ENCODE measurements around the gene BIRC5.

The BIRC5 gene

GRCh38 chr17:78206298-78206697, 7.8 kb upstream of the BIRC5 start:
- Histone ChIP-seq H3K4me3 (ENCODE audit: low read length) (no peak overlapping the region), H3F3A (ENCODE audit: control insufficient read depth, insufficient read depth) (peaks cover 17% of the 10 kb centered on the region), H4K20me1 (ENCODE audit: control insufficient read depth, insufficient read depth, low read depth, low read length) (no peaks in the 10 kb centered on the region), H3K9me2 (replicated peaks; ENCODE audit: control insufficient read depth, low read length) (no peaks in the 10 kb centered on the region), H3K9me3 (ENCODE audit: control insufficient read depth, insufficient read depth, low read length) (no peaks in the 10 kb centered on the region), H3K4me1 (ENCODE audit: control insufficient read depth, low read length) (no peaks in the 10 kb centered on the region), H3K79me2 (ENCODE audit: control insufficient read depth, low read length) (no peaks in the 10 kb centered on the region), H3K4me2 (ENCODE audit: low read length) (no peak overlapping the region), H3K36me3 (ENCODE audit: control insufficient read depth, low read length) (peaks cover 46% of the 10 kb centered on the region), H3K27ac (ENCODE audit: low read depth, low read length) (no peak overlapping the region), H3K27me3 (ENCODE audit: control insufficient read depth, low read length) (no peaks in the 10 kb centered on the region)
- no peak for TF ChIP-seq EZH2phosphoT487 (IDR thresholded peaks at IDR 0.05; ENCODE audit: borderline replicate concordance, low read length)
- TF ChIP-seq CTCF (IDR thresholded peaks at IDR 0.05; ENCODE audit: low read depth, low read length, poor library complexity, severe bottlenecking), result no peak

- Histone ChIP-seq H3K4me2 (ENCODE audit: low read length) (no peak overlapping the region), H3K9me2 (replicated peaks; ENCODE audit: control insufficient read depth, low read length) (no peaks in the 10 kb centered on the region), H3K27me3 (ENCODE audit: control insufficient read depth, low read length) (no peaks in the 10 kb centered on the region), H3F3A (ENCODE audit: control insufficient read depth, insufficient read depth) (peaks cover 17% of the 10 kb centered on the region), H3K4me1 (ENCODE audit: control insufficient read depth, low read length) (no peaks in the 10 kb centered on the region), H3K9me3 (ENCODE audit: control insufficient read depth, insufficient read depth, low read length) (no peaks in the 10 kb centered on the region), H3K36me3 (ENCODE audit: control insufficient read depth, low read length) (peaks cover 36% of the 10 kb centered on the region), H3K27ac (ENCODE audit: low read depth, low read length) (no peak overlapping the region), H3K79me2 (ENCODE audit: control insufficient read depth, low read length) (no peaks in the 10 kb centered on the region), H3K4me3 (ENCODE audit: low read length) (no peak overlapping the region), H4K20me1 (ENCODE audit: control insufficient read depth, insufficient read depth, low read depth, low read length) (no peaks in the 10 kb centered on the region)
- TF ChIP-seq CTCF (IDR thresholded peaks at IDR 0.05; ENCODE audit: low read depth, low read length, poor library complexity, severe bottlenecking) (no peak), EZH2phosphoT487 (IDR thresholded peaks at IDR 0.05; ENCODE audit: borderline replicate concordance, low read length) (no peak)
These were observed 5.6 kb upstream of the BIRC5 start for GRCh38 chr17:78208486-78208885.

- peaks cover 4% of the 10 kb centered on the region for H3K4me1 ChIP-seq (ENCODE audit: control insufficient read depth, low read length)
These were observed 3.9 kb upstream of the BIRC5 start for GRCh38 chr17:78210111-78210510.

More at GRCh38 chr17:78210111-78210510, 3.9 kb upstream of the BIRC5 start:
- H3K79me2 ChIP-seq (ENCODE audit: control insufficient read depth, low read length), result peaks cover 11% of the 10 kb centered on the region
- no peak overlapping the region for H3K27ac ChIP-seq (ENCODE audit: low read depth, low read length)
- no peaks in the 10 kb centered on the region for H3K9me2 ChIP-seq (replicated peaks; ENCODE audit: control insufficient read depth, low read length)
- H4K20me1 ChIP-seq (ENCODE audit: control insufficient read depth, insufficient read depth, low read depth, low read length), result no peaks in the 10 kb centered on the region
- H3K4me3 ChIP-seq (ENCODE audit: low read length), result no peak overlapping the region
- peaks cover 17% of the 10 kb centered on the region for H3F3A ChIP-seq (ENCODE audit: control insufficient read depth, insufficient read depth)
- peaks cover 31% of the 10 kb centered on the region for H3K36me3 ChIP-seq (ENCODE audit: control insufficient read depth, low read length)
- no peaks in the 10 kb centered on the region for H3K27me3 ChIP-seq (ENCODE audit: control insufficient read depth, low read length)
- H3K4me2 ChIP-seq (ENCODE audit: low read length), result no peak overlapping the region
- TF ChIP-seq EZH2phosphoT487 (IDR thresholded peaks at IDR 0.05; ENCODE audit: borderline replicate concordance, low read length) (no peak), CTCF (IDR thresholded peaks at IDR 0.05; ENCODE audit: low read depth, low read length, poor library complexity, severe bottlenecking) (no peak)
- no peaks in the 10 kb centered on the region for H3K9me3 ChIP-seq (ENCODE audit: control insufficient read depth, insufficient read depth, low read length)
